Loucy (cell line): ENCODE data around the gene KLF16.

Experiments
- H2AFZ ChIP-seq: fragments of 200-600 bp; sonication (generic); 2 replicates; pipeline ENCODE4 v1.6.0; 2016; ENCODE audit warnings: antibody characterized with exemption, mild to moderate bottlenecking, low read length, moderate library complexity
- H3F3A ChIP-seq: fragments of 200-600 bp; 2 replicates; pipeline ENCODE4 v1.6.0; 2016; ENCODE audit warnings: antibody characterized with exemption, low read depth, mild to moderate bottlenecking
- H3K27me3 ChIP-seq: fragments of 200-600 bp; sonication (generic); 2 replicates; pipeline ENCODE4 v1.6.1; 2014; ENCODE audit warnings: low read length, mild to moderate bottlenecking; ENCODE audit not compliant: insufficient read depth, poor library complexity, severe bottlenecking
- H3K36me3 ChIP-seq: fragments of 200-600 bp; sonication (generic); 2 replicates; pipeline ENCODE4 v1.6.1; 2016; ENCODE audit warnings: low read length; ENCODE audit not compliant: insufficient read depth
- H3K4me1 ChIP-seq: fragments of 200-600 bp; sonication (generic); 2 replicates; pipeline ENCODE4 v1.5.1; 2014; ENCODE audit warnings: low read length, mild to moderate bottlenecking; ENCODE audit not compliant: insufficient read depth, poor library complexity, severe bottlenecking
- H3K4me2 ChIP-seq: fragments of 200-600 bp; sonication (generic); 2 replicates; pipeline ENCODE4 v1.6.0; 2014; ENCODE audit warnings: antibody characterized with exemption, low read length, low read depth, mild to moderate bottlenecking; ENCODE audit not compliant: poor library complexity, severe bottlenecking
- H3K4me3 ChIP-seq: fragments of 200-600 bp; sonication (generic); 2 replicates; pipeline ENCODE4 v1.5.1; 2014; ENCODE audit warnings: low read length, mild to moderate bottlenecking, mixed read lengths; ENCODE audit not compliant: poor library complexity, severe bottlenecking
- H3K79me2 ChIP-seq: fragments of 200-600 bp; sonication (generic); 2 replicates; pipeline ENCODE4 v1.6.1; 2014; ENCODE audit warnings: low read length; ENCODE audit not compliant: insufficient read depth
- H3K9ac ChIP-seq: fragments of 200-600 bp; sonication (generic); 2 replicates; pipeline ENCODE4 v1.6.0; 2014; ENCODE audit warnings: mild to moderate bottlenecking, low read depth, low read length, moderate library complexity; ENCODE audit not compliant: poor library complexity, severe bottlenecking
- H3K9me2 ChIP-seq: fragments of 200-600 bp; sonication (generic); replicated peaks from 2 replicates; pipeline ENCODE4 v1.6.1; 2016; ENCODE audit warnings: low read depth, low read length, mixed read lengths
- H3K9me3 ChIP-seq: fragments of 200-600 bp; sonication (generic); 2 replicates; pipeline ENCODE4 v1.6.1; 2014; ENCODE audit warnings: mild to moderate bottlenecking, antibody characterized with exemption, low read length, low read depth; ENCODE audit not compliant: insufficient read depth
- H4K20me1 ChIP-seq: fragments of 200-600 bp; sonication (generic); 2 replicates; pipeline ENCODE4 v1.6.0; 2014; ENCODE audit warnings: antibody characterized with exemption, low read length, mild to moderate bottlenecking; ENCODE audit not compliant: insufficient read depth, poor library complexity, severe bottlenecking
- CTCF ChIP-seq: fragments of 200-600 bp; sonication (generic); conservative IDR thresholded peaks from 2 replicates; pipeline ENCODE4 v1.5.1; 2014; ENCODE audit warnings: mild to moderate bottlenecking, antibody characterized with exemption, low read length
- EZH2phosphoT487 ChIP-seq: fragments of 200-600 bp; IDR thresholded peaks from 2 replicates; pipeline ENCODE4 v1.6.1; 2018; ENCODE audit warnings: antibody characterized with exemption, mild to moderate bottlenecking, moderate library complexity, borderline replicate concordance

The KLF16 gene

GRCh38 chr19:1884719-1885334 is 21.4 kb upstream of the KLF16 start:
- Histone ChIP-seq H3K9ac (peak overlapping the region; percentile 85), H3K36me3 (no peaks in the 10 kb centered on the region), H3K4me3 (peak overlapping the region; percentile 97), H3K79me2 (peaks cover 48% of the 10 kb centered on the region), H3K4me2 (peak overlapping the region; percentile 84), H3K9me3 (no peaks in the 10 kb centered on the region), H4K20me1 (peaks cover 38% of the 10 kb centered on the region), H2AFZ (no peak overlapping the region), H3K27me3 (no peaks in the 10 kb centered on the region), H3K4me1 (peaks cover 32% of the 10 kb centered on the region), H3F3A (no peaks in the 10 kb centered on the region), H3K9me2 (no peaks in the 10 kb centered on the region)
- no peak for TF ChIP-seq EZH2phosphoT487
- no peak for TF ChIP-seq CTCF

GRCh38 chr19:1884291-1884718 is 20.9 kb upstream of the KLF16 start:
- Histone ChIP-seq H3K9ac (peak overlapping the region; percentile 85), H3K4me1 (peaks cover 32% of the 10 kb centered on the region), H3K9me3 (no peaks in the 10 kb centered on the region), H3K4me2 (peak overlapping the region; percentile 84), H3K36me3 (no peaks in the 10 kb centered on the region), H3K27me3 (no peaks in the 10 kb centered on the region), H3K4me3 (peak overlapping the region; percentile 97), H2AFZ (no peak overlapping the region), H4K20me1 (peaks cover 38% of the 10 kb centered on the region), H3K79me2 (peaks cover 48% of the 10 kb centered on the region), H3F3A (no peaks in the 10 kb centered on the region), H3K9me2 (no peaks in the 10 kb centered on the region)
- TF ChIP-seq EZH2phosphoT487 = no peak

- peaks cover 38% of the 10 kb centered on the region for H4K20me1 ChIP-seq
- no peaks in the 10 kb centered on the region for H3F3A ChIP-seq
- H3K4me3 ChIP-seq = peak overlapping the region; percentile 97
- no peak overlapping the region for H2AFZ ChIP-seq
- peak overlapping the region; percentile 85 for H3K9ac ChIP-seq
- no peaks in the 10 kb centered on the region for H3K27me3 ChIP-seq
- peak overlapping the region; percentile 84 for H3K4me2 ChIP-seq
- TF ChIP-seq CTCF (no peak), EZH2phosphoT487 (no peak)
- no peaks in the 10 kb centered on the region for H3K9me2 ChIP-seq
- peaks cover 32% of the 10 kb centered on the region for H3K4me1 ChIP-seq
- peaks cover 48% of the 10 kb centered on the region for H3K79me2 ChIP-seq
- H3K36me3 ChIP-seq = no peaks in the 10 kb centered on the region
- no peaks in the 10 kb centered on the region for H3K9me3 ChIP-seq
Observed at GRCh38 chr19:1883784-1884183, 20.4 kb upstream of the KLF16 start.
